AG04450 (cell line): ENCODE results near the gene ZFYVE26. TPM values are rescaled to one million over a fixed set of nuclear protein-coding genes. Genes with fewer than 3 reads are reported as not detected.
A peak's percentile ranks its signal among the peaks of the same experiment; 100 is the strongest.
"Not testable (repeated sequence)": the region's sequence is repeated elsewhere in the genome, so short reads cannot be mapped to it uniquely, and the experiment has no call there.

ENCODE experiments used
- CTCF ChIA-PET: fragments of 300-600, 350-600 bp; formaldehyde crosslinking; extraction: SDS; loops from one replicate; lab custom pipeline; 2022; ENCODE audit warnings: antibody characterized with exemption, inconsistent platforms; lab: Charles Lee
- POLR2A ChIA-PET: fragments of 350-600 bp; formaldehyde crosslinking; extraction: SDS; loops from one replicate; lab custom pipeline; 2021; ENCODE audit warnings: antibody characterized with exemption, inconsistent platforms; lab: Yijun Ruan, JAX
- DNase-seq: peaks from one replicate; pipeline ENCODE4 v3.0.0-alpha.2; 2011; ENCODE audit warnings: low read depth, low spot score
- H3K27ac ChIP-seq: one replicate; pipeline ENCODE4 v1.5.1; 2012; ENCODE audit warnings: low read depth, low read length, control low read depth
- H3K27me3 ChIP-seq: one replicate; pipeline ENCODE4 v1.6.0; 2012; ENCODE audit warnings: low read length; ENCODE audit not compliant: control insufficient read depth, insufficient read depth
- H3K4me3 ChIP-seq: 2 replicates; pipeline ENCODE4 v1.5.1; 2011; ENCODE audit warnings: mild to moderate bottlenecking, low read depth, low read length, control low read depth
- H3K9me3 ChIP-seq: 2 replicates; pipeline ENCODE4 v1.5.1; 2012; ENCODE audit warnings: low read length; ENCODE audit not compliant: control insufficient read depth, insufficient read depth
- polyA plus RNA-seq: library from polyadenylated mRNA; depleted of rRNA; stranded (reverse); fragments of >200 nt; gene quantifications from 2 replicates; pipeline ENCODE4 v1.2.3, GENCODE V29; 2011
- TF ChIP-seq, protein P1 (sequence below): IDR thresholded peaks from 2 replicates; pipeline ENCODE4 v1.5.1; 2011; ENCODE audit warnings: low read depth, low read length, control low read depth, inconsistent platforms

ZFYVE26 gene
- polyA plus RNA-seq, 1 experiment: 18.4 TPM

DNA sequence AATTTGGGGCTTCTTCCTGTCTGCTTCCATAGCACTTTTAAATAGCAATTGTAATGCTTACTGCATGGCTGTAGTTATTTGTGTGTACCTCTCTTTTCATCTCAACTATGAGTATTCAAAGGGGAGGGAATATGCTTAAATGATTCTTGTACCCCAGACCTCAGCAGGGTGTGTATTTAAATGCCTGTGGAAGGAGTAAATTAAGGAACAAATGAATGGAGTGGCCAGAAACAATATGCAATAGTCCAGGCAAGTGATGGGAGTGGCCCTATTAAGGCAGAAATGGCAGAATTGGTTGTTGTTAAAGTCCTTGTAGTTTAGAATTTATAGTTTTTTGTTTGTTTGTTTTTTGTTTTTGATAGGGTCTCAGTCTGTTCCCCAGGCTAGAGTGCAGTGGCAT lies 4.7 kb upstream of the ZFYVE26 start:
- no peak for DNase-seq
- Histone ChIP-seq H3K27me3 (no peaks in the 10 kb centered on the region), H3K9me3 (no peaks in the 10 kb centered on the region), H3K4me3 (no peak overlapping the region), H3K27ac (no peak overlapping the region)
- TF ChIP-seq, protein P1, sequence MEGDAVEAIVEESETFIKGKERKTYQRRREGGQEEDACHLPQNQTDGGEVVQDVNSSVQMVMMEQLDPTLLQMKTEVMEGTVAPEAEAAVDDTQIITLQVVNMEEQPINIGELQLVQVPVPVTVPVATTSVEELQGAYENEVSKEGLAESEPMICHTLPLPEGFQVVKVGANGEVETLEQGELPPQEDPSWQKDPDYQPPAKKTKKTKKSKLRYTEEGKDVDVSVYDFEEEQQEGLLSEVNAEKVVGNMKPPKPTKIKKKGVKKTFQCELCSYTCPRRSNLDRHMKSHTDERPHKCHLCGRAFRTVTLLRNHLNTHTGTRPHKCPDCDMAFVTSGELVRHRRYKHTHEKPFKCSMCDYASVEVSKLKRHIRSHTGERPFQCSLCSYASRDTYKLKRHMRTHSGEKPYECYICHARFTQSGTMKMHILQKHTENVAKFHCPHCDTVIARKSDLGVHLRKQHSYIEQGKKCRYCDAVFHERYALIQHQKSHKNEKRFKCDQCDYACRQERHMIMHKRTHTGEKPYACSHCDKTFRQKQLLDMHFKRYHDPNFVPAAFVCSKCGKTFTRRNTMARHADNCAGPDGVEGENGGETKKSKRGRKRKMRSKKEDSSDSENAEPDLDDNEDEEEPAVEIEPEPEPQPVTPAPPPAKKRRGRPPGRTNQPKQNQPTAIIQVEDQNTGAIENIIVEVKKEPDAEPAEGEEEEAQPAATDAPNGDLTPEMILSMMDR: no peak
- CTCF ChIA-PET: no interaction called here
- POLR2A ChIA-PET: no interaction called here

DNA sequence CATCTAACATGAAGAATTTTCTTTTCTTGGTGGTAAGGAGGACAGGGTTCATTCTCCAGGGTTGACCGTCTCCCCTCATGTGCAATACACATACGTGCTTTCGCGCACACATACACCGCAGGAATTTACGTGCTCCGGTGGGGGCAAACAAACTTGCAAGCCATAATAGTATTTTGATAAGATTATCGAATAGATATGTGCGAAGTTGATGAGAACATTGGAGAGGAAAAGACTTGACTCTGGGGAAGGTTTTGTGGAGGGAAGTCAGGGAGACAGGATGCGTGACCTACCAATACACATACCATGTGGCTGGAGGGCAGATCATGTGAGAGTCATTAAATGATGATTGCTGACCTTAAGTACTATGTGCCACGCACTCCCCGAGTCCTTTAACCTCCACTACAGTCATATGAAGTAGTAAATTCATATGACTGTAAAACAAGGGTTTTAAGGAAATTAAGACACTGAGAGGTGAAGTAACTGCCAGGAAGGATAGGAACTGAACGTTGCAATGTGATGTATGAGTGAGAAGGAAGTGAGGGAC lies 4.1 kb upstream of the ZFYVE26 start:
- CTCF ChIA-PET: no interaction called here
- Histone ChIP-seq H3K9me3 (no peaks in the 10 kb centered on the region), H3K4me3 (peak overlapping the region; percentile 97), H3K27ac (no peak overlapping the region), H3K27me3 (no peaks in the 10 kb centered on the region)
- no peak for DNase-seq
- POLR2A ChIA-PET: no interaction called here
- TF ChIP-seq, protein P1: no peak

DNA sequence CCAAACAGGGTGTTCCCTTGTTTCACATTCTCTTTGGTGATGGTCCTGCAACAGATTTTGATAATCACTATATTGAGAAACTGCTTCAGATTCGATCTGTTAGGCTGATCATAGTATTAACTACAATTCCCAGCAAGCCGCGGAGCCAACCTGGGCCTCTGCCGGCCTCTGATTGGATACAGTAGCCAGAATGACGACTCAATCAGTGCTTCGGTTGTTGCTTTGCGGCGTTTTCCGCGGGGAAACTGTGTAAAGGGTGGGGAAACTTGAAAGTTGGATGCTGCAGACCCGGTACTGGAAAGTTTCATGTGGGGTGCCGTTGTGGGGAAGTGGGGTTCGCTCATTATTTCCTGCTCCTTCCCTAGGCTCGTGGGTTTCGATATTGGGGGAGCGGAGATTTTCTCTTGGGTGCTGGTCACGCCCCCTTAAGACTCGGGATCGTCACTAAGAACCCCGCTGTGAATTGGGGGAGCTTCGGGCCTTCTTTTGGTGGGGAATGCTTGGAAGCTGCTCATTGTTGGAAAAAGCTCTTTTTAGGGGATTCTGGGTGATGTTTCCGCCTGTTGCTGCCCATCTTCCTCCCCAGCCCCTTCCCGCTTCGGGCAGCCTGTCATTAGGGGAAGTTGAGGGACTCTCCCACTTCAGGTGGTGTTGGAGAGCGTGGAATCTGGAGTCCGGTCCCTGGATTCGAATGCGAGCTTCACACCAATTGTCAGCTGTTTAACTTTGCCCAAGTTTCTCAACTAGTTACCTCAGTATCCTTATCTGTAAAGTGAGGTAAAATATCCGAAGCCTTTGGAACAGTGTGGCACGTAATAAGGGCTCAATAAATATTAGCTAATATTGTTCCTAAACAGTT lies 3.4 kb upstream of the ZFYVE26 start, which contains the start of gene RAD51B:
RAD51B (plus strand) TSS at position 217 of the 859 bp plus-strand sequence.
- POLR2A ChIA-PET: interaction anchor here (0.7 kb wide), 3 partner anchors 363 to 1640 kb away, joined by 4 to 6 read pairs (median 5); no protein-coding TSS in a partner anchor
- Histone ChIP-seq H3K4me3 (peak within 1 kb of the TSS; percentile 97), H3K9me3 (no peaks in the 10 kb centered on the region), H3K27me3 (no peaks in the 10 kb centered on the region), H3K27ac (no peak within 1 kb of the TSS)
- peak; percentile 51 for DNase-seq
- CTCF ChIA-PET: no interaction called here
- TF ChIP-seq, protein P1: no peak

DNA sequence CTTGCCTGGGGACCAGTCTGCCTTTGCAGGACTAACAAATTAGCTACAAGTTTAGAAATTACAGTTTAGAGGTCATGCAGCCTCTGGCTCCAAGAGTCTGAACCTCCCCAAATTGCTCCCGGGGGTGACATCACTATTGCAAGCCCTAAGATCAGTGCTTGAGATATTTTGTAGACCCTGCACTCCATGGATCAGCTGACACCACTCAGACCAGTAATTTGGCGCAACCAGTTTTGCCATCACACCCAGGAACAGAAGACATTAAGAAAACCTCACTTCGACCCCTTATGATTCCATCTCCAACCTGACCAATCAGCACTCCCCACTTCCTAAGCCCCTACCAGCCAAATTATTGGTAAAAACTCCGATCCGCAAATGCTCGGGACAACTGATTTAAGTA lies 2.1 kb upstream of the ZFYVE26 start:
- DNase-seq, POLR2A ChIA-PET, H3K9me3 ChIP-seq, CTCF ChIA-PET, H3K27me3 ChIP-seq, H3K4me3 ChIP-seq, H3K27ac ChIP-seq: not testable (repeated sequence)

DNA sequence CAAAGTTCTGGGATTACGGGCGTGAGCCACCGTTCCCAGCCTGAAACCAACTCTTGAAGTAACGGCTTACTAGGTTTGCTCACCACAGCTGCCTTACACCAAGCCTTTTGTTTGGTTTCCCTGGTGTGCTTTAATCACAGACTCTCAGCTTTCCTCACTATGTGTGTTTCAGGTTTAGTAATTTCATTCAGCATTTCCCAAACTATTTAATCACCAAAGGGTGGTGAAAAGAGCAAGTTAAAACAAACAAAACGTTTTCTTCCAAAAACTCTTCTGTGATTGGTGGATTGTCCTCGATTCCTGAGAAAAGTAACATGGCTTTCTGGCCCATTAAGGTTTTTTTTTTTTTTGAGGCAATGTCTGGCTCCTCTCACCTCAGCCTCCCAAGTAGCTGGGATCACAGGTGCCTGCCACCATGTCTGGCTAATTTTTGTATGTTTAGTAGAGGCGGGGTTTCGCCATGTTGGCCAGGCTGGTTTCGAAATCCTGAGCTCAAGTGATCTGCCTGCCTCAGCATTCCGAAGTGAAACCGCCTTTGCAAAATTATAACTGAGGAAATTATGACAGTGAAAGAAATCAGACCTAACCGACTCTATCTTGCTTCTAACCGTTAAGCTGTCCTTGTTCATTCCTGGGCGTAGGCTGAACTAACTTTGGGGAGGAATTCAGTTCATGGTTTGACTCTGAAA lies 1.5 kb upstream of the ZFYVE26 start:
- TF ChIP-seq, protein P1: no peak
- Histone ChIP-seq H3K4me3 (no peak overlapping the region), H3K9me3 (no peaks in the 10 kb centered on the region), H3K27ac (no peak overlapping the region), H3K27me3 (no peaks in the 10 kb centered on the region)
- DNase-seq: no peak
- ChIA-PET POLR2A (no interaction called here), CTCF (no interaction called here)
